ENCODE results near the gene STX2. TPM values are rescaled to one million over a fixed set of nuclear protein-coding genes. Genes with fewer than 3 reads are reported as not detected.

The STX2 gene
- total RNA-seq, 2 donors from 2014 or later = 5.3 to 11.5 TPM

DNA sequence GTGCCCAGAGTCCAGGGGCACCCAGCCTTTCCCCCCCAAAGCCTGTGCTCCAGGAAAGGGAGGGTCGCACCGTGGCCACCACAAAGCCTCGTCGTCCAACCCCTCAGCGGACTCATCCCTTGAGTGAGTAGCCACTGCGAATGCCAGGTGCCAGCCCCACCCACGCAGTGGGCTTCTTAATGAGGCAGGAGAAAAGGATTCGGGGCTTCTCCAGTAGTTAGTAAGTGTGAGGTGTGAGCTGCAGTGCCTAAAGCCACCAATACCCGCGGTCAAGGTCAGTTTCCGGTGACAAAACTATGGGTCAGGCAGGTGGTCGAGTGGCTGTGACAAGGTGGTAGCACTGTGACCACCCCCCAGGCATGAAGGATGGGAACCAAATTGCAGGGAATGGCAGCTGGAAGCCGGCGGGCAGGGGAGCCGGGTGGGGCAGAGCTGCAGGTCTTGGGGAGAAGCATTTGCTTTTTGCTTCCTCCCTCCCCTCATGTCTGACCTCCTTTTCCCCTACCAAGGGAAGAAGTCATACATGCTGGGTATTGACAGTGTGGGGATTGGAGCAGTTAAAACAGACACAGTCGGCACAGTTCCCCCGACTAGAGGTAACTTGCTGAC lies 40.8 kb upstream of the STX2 start:
- Histone ChIP-seq H3K4me1 (replicated peaks) (no peaks in the 10 kb centered on the region), H3K4me3 (no peak overlapping the region), H3K36me3 (peaks cover 0 to 12% of the 10 kb centered on the region in 2 donors), H3K27ac (no peak overlapping the region), H3K27me3 (replicated peaks; ENCODE audit: insufficient read depth) (no peaks in the 10 kb centered on the region), H3K9me3 (no peaks in the 10 kb centered on the region)
- TF ChIP-seq POLR2AphosphoS5 (IDR thresholded peaks at IDR 0.05) (no peak), POLR2A (IDR thresholded peaks at IDR 0.05) (no peak)
- TF ChIP-seq, protein P1, sequence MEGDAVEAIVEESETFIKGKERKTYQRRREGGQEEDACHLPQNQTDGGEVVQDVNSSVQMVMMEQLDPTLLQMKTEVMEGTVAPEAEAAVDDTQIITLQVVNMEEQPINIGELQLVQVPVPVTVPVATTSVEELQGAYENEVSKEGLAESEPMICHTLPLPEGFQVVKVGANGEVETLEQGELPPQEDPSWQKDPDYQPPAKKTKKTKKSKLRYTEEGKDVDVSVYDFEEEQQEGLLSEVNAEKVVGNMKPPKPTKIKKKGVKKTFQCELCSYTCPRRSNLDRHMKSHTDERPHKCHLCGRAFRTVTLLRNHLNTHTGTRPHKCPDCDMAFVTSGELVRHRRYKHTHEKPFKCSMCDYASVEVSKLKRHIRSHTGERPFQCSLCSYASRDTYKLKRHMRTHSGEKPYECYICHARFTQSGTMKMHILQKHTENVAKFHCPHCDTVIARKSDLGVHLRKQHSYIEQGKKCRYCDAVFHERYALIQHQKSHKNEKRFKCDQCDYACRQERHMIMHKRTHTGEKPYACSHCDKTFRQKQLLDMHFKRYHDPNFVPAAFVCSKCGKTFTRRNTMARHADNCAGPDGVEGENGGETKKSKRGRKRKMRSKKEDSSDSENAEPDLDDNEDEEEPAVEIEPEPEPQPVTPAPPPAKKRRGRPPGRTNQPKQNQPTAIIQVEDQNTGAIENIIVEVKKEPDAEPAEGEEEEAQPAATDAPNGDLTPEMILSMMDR (IDR thresholded peaks at IDR 0.05) = no peak
- no peak for DNase-seq (ENCODE audit: low spot score)
- intact Hi-C loops (cut with DNase I) = no loop called here
- 70% methylated on average over 17 of the region's 17 CpGs for WGBS

DNA sequence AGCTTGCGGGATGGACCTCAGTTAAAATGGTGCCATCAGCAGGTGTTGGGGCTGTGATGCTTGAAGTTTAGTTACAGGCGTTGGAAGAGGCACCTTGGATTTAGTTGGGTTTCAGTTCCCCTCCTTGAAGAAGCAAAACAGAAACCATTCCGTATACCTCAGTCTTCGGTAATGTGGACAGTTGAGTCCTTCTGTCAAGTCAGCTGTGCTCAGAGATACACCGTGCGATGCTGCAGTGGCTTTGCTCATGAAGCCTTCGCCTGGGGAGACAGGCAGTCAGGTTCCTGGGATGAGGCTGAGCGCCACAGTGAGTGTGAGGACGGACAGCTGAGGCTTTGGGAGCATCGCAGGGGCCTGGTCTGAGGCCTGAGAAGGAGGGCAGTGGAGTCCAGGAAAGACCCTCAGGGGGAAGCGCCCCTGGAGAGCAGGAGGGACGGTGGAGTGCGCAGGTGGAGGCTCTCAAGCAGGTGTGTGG lies 40.2 kb upstream of the STX2 start:
- TF ChIP-seq POLR2A (IDR thresholded peaks at IDR 0.05) (no peak), POLR2AphosphoS5 (IDR thresholded peaks at IDR 0.05) (no peak)
- TF ChIP-seq, protein P1 (IDR thresholded peaks at IDR 0.05) = no peak
- intact Hi-C loops (cut with DNase I) = no loop called here
- Histone ChIP-seq H3K27me3 (replicated peaks; ENCODE audit: insufficient read depth) (no peaks in the 10 kb centered on the region), H3K27ac (no peak overlapping the region), H3K9me3 (no peaks in the 10 kb centered on the region), H3K4me3 (no peak overlapping the region), H3K36me3 (peaks cover 0 to 16% of the 10 kb centered on the region in 2 donors), H3K4me1 (replicated peaks) (no peaks in the 10 kb centered on the region)
- no peak for DNase-seq (ENCODE audit: low spot score)
- WGBS = 92% methylated on average over 13 of the region's 13 CpGs

DNA sequence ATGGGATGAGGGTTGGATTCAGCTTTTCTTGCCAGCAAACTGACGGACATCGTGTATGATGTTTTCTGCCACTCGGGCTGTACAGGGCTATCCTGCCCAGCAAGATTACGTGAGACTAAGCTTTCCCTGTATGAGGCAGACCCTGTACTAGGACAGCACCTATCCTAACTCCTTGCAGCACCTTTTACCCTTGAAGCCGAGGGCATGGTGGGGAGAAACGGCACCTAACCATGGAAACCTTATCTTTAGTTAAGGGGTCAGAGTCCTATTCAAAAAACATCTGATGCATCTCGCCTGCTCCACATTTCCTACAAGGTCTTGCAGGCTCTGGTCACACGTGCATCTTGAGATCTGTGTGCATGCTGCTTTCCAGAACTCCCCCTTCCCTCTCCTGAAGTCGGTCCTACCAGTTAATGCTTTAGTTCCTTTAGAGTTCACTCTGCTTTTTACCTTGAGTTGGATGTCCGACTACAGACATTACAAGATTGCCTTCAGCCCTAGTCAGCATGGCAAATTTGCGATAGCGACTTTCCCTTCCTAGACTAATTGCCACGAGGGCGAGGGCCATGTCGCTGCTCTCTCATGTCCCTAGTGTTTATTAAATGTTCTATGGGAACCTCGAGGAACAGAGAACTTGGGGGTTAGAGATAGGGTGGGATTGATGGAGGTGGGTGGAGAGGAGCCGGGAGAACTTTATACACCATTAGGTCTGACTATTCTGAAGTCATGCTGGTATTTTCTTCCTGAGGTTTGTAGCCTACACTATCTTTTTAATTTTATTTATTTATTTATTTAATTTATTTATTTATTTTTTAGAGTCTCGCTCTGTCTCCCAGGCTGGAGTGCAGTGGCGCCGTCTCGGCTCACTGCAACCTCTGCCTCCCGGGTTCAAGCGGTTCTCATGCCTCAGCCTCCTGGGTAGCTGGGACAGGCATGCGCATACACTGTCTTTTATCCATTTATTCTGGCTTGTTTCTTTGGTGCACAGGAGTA lies 39.4 kb upstream of the STX2 start:
- peaks cover 0 to 16% of the 10 kb centered on the region in 2 donors for H3K36me3 ChIP-seq
- no peak overlapping the region for H3K27ac ChIP-seq
- 77% methylated on average over 24 of the region's 24 CpGs for WGBS
- no peaks in the 10 kb centered on the region for H3K27me3 ChIP-seq (replicated peaks; ENCODE audit: insufficient read depth)
- TF ChIP-seq, protein P1 (IDR thresholded peaks at IDR 0.05) = no peak
- TF ChIP-seq POLR2AphosphoS5 (IDR thresholded peaks at IDR 0.05) (no peak), POLR2A (IDR thresholded peaks at IDR 0.05) (no peak)
- H3K4me1 ChIP-seq (replicated peaks) = no peaks in the 10 kb centered on the region
- H3K9me3 ChIP-seq = no peaks in the 10 kb centered on the region
- intact Hi-C loops (cut with DNase I) = no loop called here
- no peak for DNase-seq (ENCODE audit: low spot score)
- no peak overlapping the region for H3K4me3 ChIP-seq

DNA sequence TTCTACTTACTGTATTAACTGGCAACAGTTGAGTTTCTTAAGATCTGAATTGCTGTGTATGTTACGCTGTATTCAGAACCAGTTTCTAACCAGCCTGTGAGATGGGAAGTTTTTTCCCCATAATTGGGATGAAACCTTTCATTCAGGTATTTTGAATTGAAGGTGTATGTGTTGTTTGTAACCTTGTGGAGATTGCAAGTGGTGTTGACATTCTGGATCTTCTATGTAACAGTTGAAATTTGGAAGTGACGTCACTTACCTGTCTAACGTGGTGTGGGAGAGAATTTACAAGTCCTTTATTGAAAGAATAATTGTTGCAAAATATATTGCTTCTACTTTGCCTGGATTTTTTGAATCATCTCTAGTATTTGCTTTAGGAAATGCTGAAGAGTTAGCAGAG lies 38.3 kb upstream of the STX2 start:
- TF ChIP-seq, protein P1 (IDR thresholded peaks at IDR 0.05) = no peak
- 78% methylated on average over 3 of the region's 3 CpGs for WGBS
- H3K27ac ChIP-seq = no peak overlapping the region
- no peaks in the 10 kb centered on the region for H3K4me1 ChIP-seq (replicated peaks)
- no peak for DNase-seq (ENCODE audit: low spot score)
- no peaks in the 10 kb centered on the region for H3K9me3 ChIP-seq
- H3K36me3 ChIP-seq = peaks cover 0 to 16% of the 10 kb centered on the region in 2 donors
- no peak overlapping the region for H3K4me3 ChIP-seq
- intact Hi-C loops (cut with DNase I) = no loop called here
- H3K27me3 ChIP-seq (replicated peaks; ENCODE audit: insufficient read depth) = no peaks in the 10 kb centered on the region

All from prostate gland (tissue), 2 donors.